T-helper 1 cell treated with Interleukin-12 subunit alpha and Interleukin-12 subunit beta and Interleukin-4 antibody, amounts not matched to agents 30 ng/mL and 1 ng/mL, for 36 hours (primary cell): ENCODE results near the gene MORN5. TPM values are rescaled to one million over a fixed set of nuclear protein-coding genes. Genes with fewer than 3 reads are reported as not detected.

Experiments used
- intact Hi-C: fragments of 100-400 bp; cut with micrococcal nuclease; formaldehyde crosslinking; loops from one replicate; pipeline ENCODE4 v1.15.1; 2024
- total RNA-seq: library from RNA; stranded (reverse); gene quantifications from 2 replicates; pipeline ENCODE4 v1.2.3, GENCODE V29; 2022

Gene MORN5
- total RNA-seq, 1 donor from 2014 or later, result not detected

DNA sequence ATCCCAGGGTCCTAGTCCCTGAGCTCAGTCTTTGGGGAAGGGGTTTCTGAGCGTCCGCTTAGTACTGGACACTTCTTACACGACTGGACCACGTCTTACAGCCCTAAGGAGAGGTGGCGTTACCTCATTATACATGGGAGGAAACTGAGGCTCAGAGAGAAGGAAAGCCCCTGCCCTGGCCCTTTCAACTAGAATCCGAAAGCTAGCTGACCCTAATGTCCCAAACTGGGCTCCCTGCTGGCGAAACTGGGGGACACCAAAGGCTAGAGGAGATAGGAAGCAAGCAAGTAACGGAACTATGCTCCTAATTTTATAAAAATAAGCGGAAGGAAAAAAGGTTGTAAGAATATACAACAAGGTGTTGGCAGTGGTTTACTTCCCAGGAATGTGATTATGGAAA lies 54.8 kb downstream of the MORN5 start:
- intact Hi-C loops, result loop anchor here (1.0 kb wide), 2 partner anchors 50 to 55 kb away; partner anchors contain the start of genes MORN5, MRRF, NDUFA8 and RBM18

DNA sequence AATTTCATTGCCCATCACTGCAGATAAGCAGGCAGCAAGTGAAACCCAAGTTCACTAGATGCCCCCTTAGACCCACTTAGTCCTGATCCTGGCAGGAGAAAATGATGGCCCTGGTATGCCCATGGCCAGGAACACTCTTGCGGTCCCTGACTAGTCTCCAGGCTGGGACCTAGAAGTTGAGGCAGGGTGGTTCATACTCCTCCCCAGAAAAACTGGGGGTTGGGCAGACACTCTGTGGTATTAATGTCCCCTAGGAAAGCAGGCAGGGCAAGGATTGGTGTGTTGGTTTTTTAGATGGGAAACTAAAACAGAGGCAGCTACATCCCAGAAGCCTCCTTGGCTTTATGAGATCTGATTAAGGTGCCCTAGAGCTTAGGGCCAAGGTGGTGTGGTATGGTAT lies 56.0 kb downstream of the MORN5 start:
- intact Hi-C loops, result no loop called here

DNA sequence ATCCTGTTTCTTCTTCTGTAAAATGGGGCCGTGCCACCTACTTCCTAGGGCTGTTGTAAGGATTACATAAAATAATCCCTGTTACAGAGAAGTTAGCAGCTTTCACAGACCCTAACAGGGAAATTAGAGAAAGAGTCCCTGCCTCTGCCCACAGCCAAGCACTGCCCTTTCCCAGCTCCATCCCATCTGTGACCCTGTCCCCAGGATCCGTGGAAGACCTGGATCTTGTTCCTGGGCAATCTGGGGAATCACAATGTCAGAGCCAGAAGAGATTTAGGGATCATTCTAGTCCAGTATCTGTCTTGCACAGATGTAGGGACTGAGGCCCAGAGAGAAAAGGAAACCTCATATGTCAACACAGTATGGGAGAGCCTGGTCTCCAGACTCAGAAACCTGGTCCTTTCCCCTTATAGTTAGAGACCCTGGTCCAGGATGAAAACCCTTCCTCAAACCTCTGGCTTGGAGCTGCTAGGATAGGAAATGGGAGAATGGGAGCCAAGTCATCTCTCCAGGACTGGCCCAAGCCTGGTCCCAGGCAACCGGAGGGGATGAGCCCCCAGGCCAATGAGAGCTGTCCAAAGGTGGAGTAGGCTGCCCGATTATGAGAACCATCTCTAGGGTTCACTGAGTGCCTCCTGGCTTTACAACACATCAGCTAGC lies 56.6 kb downstream of the MORN5 start:
- intact Hi-C loops, result no loop called here

DNA sequence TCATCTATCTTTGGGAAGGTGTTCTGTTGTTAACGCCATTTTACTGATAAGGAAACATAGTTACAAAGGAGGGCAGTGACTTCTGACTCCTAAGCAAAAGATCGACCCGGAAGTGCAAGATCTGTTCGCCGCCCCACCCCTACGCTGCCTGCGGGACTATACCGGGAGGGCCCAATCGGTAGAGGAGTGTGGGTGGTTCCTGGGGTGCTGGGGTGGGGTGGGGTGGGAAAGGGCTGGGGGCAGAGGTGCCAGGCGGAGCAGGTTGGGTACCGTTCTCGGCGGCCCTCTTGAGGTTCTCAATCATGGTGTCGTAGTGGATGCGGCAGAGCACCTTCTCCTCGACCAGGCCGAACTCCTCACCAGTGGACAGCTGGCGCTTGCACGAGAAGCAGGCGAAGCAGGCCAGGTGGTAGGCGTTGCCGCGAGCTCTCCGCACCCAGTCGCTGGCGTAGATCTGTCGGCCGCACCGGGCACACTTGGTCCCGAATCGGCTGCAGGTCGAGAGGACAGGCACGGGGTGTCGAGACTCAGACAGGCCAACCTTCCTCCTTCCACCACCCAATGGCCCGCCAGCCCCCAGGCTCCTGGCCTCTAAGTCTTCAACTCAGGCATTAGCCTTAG lies 57.2 kb downstream of the MORN5 start:
- intact Hi-C loops, result no loop called here

DNA sequence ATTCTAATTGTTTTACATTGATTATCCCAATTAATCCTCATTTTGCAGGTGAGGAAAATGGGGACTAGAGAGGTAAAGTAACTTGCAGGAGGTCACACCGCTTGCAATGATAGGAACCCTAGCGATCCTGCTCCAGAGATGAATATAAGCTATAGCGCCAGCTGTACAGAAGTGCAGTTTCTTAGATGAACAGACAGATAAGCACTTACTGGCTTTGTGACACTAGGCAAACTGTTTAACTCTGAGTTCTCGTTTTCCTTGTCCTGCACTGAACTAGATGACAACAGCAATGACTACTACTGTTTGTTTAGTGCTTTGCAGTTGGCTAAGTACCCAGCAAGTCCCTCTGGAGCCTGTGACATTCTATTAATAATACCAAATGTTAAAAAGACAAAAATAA lies 57.9 kb downstream of the MORN5 start:
- intact Hi-C loops, result loop anchor here (2.0 kb wide), 1 partner anchor 125 kb away; the partner anchor contains the start of gene TTLL11

DNA sequence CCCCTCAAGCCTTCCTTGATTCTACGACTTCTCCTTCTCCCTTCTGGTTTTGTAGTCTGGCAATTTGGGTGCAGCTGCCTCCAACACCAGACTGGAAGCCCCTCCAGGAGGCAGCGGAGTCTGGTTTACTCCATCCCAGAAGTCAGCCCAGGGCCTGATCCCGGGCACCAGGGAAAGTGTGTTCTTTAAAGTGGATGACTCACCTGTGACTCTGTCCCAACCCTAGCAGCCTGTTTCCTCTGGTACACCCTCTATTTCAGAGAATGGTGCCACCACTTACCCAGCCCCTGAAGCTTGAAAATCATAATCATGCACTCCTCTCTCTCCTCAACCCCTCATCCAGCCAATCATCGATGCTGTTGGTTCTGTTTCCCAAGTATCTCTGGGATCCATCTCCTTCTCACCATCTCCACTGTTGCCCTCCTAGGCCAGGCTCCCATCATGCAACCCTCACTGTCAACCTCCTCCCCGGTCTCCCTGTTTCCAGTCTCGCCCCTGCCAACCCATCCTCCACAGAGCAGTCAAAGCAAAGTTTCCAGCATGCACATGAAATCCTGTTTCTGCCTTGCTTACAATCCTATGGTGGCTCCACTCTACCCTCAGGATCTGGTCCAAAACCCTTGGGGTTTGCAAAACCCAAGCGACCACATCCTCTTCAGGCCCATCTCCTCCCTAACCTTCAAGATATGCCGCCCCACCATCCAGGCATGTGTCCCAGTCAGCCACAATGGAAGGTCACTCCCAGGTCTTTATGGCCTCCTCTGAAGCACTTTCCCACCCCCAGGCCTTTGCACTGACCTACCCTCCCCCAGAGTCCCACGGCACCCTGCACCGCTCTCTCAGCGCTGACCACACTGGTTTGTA lies 58.6 kb downstream of the MORN5 start:
- intact Hi-C loops, result loop anchor here (2.0 kb wide), 1 partner anchor 126 kb away; the partner anchor contains the start of gene TTLL11

DNA sequence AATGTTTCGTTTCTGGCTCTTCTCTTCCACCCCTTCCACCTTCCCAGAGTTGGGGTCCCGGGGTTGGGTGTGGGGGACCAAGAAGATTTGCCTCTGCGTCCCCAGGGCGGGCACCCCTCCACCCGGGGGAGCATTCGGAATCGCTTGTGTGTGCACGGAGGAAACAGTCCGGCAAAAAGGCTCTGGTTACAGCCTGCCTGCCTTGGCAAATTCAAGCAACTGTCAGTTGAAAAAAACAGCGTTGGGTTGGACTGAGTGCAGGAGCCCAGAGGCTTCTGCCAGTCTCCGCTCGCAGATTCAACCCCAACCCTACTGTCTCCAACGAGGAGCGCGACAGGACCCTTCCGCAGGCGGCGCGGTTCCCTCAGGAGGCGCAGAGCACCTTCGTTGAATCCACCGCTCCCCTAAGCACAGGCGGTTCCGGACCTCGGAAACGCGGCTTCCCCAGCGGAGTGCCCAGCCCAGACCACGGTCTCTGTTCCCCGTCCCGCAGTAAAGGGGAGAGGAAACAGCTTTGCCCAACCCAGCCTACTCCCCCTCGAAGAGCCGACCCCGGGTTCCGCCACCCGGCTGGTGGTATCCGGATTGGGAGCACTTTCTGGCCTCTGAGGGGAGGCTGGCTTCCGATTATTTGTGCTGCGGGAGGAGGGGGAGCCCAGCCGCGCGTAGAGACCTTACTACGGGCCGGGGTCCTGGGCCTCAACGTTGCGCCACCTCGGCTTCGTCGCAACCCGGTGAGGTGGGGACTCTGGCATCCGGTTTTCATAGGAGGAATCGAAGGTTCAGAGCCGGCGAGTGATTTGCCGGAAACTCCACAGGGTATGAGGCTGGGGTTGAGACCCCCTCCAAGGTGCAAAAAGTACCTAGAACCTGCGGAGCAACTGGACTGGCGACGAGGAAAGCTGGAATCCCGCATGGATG lies 59.5 kb downstream of the MORN5 start:
- intact Hi-C loops, result loop anchor here (1.0 to 2.0 kb wide), 2 partner anchors 46 to 126 kb away; partner anchors contain the start of gene TTLL11

DNA sequence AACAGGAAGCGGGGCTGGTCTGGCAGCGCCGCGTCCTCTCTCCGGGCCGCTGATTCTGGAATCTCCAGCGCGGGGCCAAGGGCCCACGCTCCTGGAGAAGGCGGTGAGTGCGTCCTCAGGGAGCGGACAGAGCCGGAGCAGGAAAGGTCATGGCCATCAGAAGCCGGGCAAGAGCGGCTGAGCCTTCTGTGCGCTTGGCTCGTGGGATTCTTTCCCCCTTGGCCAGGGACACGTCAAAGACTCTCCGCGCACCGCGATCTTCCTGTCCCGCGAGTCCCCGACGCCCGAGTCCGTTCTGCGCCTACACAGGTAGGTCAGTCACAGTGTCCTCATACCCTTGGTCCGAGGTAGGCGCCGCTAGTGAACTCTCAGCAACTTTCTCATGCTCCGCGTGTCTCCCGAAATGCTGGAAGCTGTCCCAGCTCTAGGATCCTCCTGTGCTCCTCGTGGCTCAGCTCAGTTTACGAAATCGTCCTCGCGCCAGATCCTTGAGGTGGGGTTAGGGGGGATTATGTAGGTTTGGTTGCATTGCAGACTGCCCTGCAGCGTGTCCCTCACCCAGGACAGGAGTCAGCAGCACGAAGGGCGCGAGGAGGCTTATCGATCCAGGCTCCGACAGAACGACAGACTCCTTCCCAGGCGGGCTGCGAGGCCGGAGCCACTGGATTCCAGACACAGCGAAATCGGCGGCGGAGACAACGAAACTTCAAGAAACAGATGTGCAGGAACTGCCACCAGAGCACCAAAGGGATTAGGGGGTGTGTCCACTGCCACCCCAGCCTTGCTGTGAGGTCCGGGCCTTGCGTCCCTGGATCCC lies 60.4 kb downstream of the MORN5 start:
- intact Hi-C loops, result loop anchor here (1.0 to 2.0 kb wide), 2 partner anchors 45 to 127 kb away; partner anchors contain the start of gene TTLL11

DNA sequence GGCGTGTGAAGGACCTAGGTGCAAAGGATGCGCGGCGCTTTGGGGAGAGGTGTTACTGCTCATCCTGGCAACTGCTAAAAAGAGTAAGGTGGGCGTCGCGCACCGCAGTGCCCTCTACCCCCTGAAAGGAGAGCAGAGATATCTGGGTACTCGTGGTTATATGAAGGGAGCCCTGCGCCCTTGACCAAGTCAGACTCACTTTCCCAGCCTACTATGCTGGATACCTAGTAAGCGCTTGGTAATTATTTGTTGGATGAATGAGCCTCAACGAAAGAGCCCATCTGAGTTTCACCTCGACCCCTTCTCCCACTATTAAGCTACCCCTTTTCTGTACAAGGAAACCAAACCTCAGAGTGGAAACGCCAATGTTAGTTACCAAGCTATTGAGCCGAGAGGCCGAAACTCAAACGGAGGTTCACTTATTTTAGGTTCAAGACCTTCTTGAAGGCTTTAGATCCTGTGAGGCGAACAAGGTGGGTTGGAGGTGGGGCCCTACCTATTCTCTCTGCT lies 61.0 kb downstream of the MORN5 start:
- intact Hi-C loops, result no loop called here

DNA sequence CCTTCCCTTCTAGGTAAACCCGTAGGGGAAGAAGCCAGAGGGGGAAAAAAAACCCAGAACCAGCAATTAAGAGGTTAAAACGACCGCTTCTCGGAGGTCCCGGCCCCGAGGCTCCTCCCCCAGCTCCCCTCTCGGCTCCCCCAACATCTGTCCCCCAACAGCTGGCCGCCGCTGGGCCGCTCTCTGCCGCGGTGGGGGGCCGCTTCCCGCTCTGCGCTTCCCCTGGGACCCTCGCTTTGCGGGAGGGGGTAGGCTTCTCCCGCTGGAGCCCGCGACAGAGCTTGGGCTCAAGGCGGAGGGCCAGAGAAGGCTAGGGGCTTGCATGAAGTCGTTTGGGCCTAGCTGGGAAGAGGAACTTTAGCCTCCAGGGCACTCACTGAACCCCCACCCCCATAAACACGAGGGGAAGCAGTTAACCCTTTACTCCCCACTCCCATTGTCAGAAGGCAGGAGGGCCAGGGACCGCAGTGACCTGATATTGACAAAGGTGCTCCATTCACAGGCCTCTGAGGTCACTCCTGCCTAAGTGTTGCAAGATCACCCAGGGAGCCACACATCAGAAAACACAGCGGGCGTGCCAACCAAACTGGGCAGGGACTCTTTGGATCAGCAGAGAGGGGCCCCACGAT lies 61.6 kb downstream of the MORN5 start:
- intact Hi-C loops, result no loop called here

DNA sequence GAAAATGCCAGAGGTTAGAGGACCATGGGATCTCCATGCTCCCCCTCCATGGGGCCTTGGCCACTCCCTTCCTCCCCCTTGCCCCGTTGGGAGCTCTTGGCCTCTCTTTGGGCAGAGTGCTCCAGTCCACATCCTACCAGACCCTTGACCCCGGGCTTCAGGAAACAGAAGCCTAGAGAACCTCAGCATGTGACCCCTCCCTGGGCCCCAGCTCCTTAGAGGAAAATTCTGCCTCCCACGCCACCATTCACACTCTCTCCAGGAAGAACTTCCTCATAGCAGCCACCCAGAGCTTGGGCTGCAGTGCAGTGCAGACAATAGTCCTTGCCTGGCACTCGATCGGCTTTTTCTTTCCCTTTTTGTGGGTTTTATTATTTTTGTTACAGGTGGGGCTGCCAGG lies 63.1 kb downstream of the MORN5 start:
- intact Hi-C loops, result no loop called here

DNA sequence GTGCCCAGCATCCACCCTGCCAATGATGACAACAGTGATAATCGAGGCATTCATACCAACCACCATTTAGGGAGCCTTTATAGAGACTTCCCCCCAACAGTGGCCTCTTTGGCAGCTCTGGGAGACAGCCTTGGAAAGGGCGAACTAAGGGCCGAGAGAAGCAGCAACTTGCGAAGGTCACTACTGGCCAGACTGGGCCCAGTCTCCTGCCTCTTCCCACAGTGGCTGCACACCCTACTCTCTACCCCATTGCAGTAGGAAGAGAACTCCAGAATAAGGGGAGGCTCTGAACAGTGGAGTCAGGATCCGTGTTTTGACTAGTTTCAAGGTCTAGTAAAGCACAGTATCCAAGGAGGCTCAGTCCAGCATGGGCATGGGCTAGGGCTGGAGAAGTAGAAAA lies 63.7 kb downstream of the MORN5 start:
- intact Hi-C loops, result no loop called here

DNA sequence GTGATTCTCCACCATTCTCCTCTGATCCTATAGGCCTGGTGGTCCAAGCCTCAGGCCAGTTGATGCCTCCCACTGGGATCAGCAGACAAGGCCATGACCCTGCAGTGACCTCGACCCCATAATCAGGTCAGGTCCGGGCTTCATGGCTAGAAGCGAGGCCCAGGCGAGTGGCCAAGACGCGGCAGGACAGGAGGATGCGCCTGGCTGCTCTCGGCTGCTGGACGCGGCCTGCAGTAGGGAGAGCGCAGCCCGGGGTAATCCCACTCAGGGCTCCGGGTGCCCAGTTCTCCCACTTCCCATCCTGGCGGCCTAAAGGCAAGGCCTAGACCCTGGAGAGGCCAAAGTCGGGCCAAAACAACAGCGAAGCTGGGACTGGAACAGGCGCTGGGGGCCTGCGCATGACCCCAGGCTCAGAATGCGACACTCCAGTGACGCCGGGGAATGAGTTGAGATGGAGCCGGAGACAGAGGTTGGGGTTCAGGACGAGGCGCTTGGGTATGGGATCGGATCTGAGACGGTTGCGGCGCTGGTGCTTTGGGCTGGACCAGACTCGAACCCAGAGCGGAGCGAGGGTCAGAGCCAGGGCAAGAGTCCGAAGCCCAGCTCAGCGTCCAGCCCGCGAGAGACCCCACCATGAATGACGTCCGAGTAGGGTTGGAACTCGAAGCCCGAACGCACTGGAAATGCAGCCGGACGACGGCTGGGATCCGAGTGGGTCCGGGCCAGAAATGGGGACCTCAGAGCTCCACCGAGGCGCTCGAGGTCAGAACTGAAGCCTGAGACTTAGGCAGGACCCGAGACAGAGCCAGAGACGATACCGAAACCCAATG lies 65.8 kb downstream of the MORN5 start:
- intact Hi-C loops, result no loop called here

DNA sequence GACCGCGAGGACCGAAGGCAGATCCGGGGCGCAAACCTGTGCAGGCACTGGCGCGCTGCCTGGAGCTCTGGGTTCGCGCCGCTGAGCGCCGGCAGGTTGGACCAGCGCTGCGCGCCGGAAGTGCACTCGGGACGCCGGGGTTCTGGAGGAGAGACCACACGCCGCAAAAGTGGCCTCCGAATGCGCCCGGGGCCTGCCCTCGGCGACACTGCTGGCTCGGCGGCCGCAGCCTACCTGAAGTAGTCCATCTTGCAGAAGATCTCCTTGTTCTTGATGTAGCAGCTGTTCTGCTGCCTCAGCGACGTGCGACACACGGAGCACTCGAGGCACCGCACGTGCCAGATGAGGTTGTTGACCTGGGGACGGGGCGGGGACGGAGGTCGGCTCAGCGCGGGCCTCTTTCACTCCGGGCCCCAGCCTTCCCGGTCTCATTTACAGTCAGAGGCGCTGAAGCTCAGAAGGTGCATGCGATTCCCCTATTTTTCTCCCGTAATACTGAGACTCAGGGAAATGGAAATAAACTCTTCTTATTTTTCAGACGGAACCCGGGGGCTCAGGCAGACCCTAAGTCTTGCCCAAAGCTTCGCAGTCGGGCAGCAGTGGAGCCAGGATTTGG lies 66.5 kb downstream of the MORN5 start:
- intact Hi-C loops, result no loop called here

DNA sequence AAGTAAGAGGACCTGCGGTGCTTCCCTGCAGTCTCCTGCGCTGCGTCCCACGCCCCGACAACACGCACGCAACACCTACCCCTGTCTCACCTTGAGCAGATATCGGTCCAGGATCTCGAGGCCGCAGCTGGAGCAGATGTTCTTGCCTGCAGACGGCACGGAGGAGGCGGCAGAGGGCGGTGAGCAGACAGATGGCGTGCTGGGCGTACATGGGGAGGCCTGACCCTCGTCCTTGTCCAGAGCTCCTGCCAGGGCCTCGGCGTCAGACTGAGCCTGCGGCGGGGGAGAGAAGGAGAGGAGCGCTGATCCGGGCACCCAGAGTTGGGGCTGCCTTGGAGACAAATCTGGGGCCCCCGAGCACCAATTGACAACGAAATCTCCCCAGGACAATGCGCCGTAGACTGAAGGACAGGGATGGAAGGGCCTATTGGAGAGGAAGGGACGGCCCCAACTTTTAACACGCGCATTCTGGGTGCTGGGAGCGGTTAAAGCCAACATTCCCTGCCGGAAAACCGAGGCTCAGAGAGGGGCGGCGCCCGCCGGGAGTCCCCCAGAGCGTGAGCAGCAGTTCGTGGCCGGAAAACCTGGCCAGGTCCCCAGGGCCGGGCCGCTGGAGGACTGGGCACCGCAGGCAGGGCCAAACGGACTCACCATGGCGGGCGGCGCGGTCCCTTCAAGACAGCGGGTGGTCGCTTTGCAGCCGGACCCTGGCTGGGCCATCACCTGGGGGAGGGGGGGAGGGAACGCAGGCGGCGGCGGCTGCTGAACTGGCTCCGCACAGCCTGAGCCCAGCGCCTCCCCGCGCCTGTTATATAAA lies 67.3 kb downstream of the MORN5 start:
- intact Hi-C loops, result no loop called here

DNA sequence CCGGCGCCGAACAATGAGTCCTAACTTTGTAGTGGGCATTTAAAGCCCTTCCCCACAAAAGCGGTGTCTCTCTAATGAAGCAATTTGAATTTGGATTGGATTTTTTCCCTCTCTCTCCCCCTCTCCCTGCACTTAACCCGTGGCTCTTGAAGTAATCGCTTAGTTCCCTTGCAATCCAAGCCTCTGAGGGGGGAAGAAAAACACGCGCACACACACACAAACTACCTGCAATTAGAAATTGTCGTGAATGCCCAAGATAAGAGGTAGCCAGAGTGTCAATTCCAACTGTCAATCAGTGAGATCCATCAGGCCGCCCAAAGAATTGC lies 67.8 kb downstream of the MORN5 start:
- intact Hi-C loops, result no loop called here

DNA sequence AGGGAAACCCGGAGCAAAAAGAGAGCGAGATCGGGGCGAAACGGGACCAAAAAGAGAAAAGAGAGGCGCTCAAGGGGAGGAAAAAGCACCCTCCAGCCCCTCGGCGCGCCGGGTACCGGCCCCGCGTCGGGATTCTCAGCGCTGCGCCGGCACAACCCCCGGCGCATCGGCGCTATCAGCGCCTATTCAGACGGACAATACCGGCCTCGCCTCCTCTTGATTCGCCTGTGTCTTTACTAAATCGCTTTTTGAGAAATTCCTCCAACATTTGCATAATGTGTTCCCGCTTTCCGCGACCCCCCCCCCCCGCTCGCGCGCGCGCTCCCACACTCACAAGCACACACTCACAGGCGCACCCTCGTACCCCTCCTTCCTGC lies 68.5 kb downstream of the MORN5 start:
- intact Hi-C loops, result no loop called here
